ENCODE data around the gene MSGN1. TPM values are rescaled to one million over a fixed set of nuclear protein-coding genes. Genes with fewer than 3 reads are reported as not detected.

MSGN1 gene
- total and polyA plus RNA-seq, 2 of the 8 experiments (the other 6 are each of a cell fraction or from before 2014, with no cell fraction given), result not detected

GRCh38 chr2:17847236-17847635 is 31.0 kb downstream of the MSGN1 start:
- Histone ChIP-seq H2BK15ac (ENCODE audit: low read length) (no peak overlapping the region), H3K4ac (replicated peaks; ENCODE audit: insufficient read length, low read depth, low read length) (no peak overlapping the region), H3K56ac (replicated peaks; ENCODE audit: insufficient read length, low read depth, low read length) (no peak overlapping the region), H2AFZ (ENCODE audit: low read length) (no peak overlapping the region), H3K36me3 (ENCODE audit: control insufficient read depth in 2 of 4, insufficient read depth in 4 of 4, low read length in 3 of 4) (no peaks in the 10 kb centered on the region), H3K79me1 (ENCODE audit: low read depth, low read length) (no peaks in the 10 kb centered on the region), H2BK120ac (replicated peaks; ENCODE audit: low read depth, low read length) (no peak overlapping the region), H4K91ac (replicated peaks; ENCODE audit: insufficient read length, low read length) (no peak overlapping the region), H3K4me2 (ENCODE audit: insufficient read depth in 1 of 2, low read depth in 2 of 2, low read length in 2 of 2) (no peak overlapping the region), H4K20me1 (replicated peaks in 1 of 2; ENCODE audit: control insufficient read depth in 1 of 2, insufficient read depth in 2 of 2, low read length in 2 of 2) (no peaks in the 10 kb centered on the region), H2BK12ac (ENCODE audit: low read depth, low read length) (no peak overlapping the region), H3K9me3 (ENCODE audit: insufficient read depth in 2 of 2, low read depth in 1 of 2, low read length in 1 of 2) (no peaks in the 10 kb centered on the region), H3K79me2 (ENCODE audit: control insufficient read depth in 1 of 2, insufficient read depth in 2 of 2, low read length in 2 of 2) (no peaks in the 10 kb centered on the region), H2BK20ac (ENCODE audit: low read length) (no peak overlapping the region), H4K8ac (ENCODE audit: extremely low read depth, insufficient read depth, low read length) (no peak overlapping the region), H3K9ac (replicated peaks in 1 of 4; ENCODE audit: extremely low read depth in 1 of 4, low read depth in 3 of 4, low read length in 3 of 4) (no peak overlapping the region), H3K4me1 (replicated peaks in 1 of 4; ENCODE audit: control insufficient read depth in 3 of 4, insufficient read depth in 4 of 4, low read length in 3 of 4) (no peaks in the 10 kb centered on the region), H3K27ac (ENCODE audit: low read depth, low read length) (no peak overlapping the region), H3K14ac (ENCODE audit: insufficient read length) (no peak overlapping the region), H2AK5ac (ENCODE audit: low read depth, low read length) (no peak overlapping the region), H3K23ac (ENCODE audit: insufficient read length) (no peak overlapping the region), H4K5ac (ENCODE audit: insufficient read length, low read depth, low read length) (no peak overlapping the region), H3K23me2 (ENCODE audit: low read depth, low read length) (no peaks in the 10 kb centered on the region), H2BK5ac (ENCODE audit: low read depth, low read length) (no peak overlapping the region), H3K27me3 (replicated peaks in 1 of 4; ENCODE audit: control insufficient read depth in 3 of 4, extremely low read depth in 1 of 4, insufficient read depth in 3 of 4, low read length in 3 of 4) (no peaks in the 10 kb centered on the region), H3K4me3 (ENCODE audit: extremely low read depth in 1 of 4, insufficient read depth in 2 of 4, low read depth in 3 of 4, low read length in 4 of 4) (no peak overlapping the region), H3K18ac (ENCODE audit: extremely low read depth, low read length) (no peak overlapping the region)
- FAIRE-seq (no peak), DNase-seq (ENCODE audit: low read depth in 1 of 2, low spot score in 2 of 2) (no peak)
- ChIA-PET CTCF (ENCODE audit: partially characterized antibody) (interaction anchor here (0.6 to 8.2 kb wide), 6 partner anchors 9 to 331 kb away, joined by 3 to 60 read pairs (median 3); no protein-coding TSS in a partner anchor), POLR2A (ENCODE audit: partially characterized antibody) (interaction anchor here (0.9 kb wide), 1 partner anchor 93 kb away, joined by 4 read pairs; the partner anchor contains the start of genes GEN1 and SMC6)
- 83% methylated on average over 2 of the region's 2 CpGs; no CpG with 5 or more reads in 1 of the 2 experiments for WGBS, 2 experiments (ENCODE audit: extremely low coverage in 1 of 2, insufficient coverage in 1 of 2, insufficient read length in 1 of 2, insufficient replicate concordance in 2 of 2, low coverage in 1 of 2, low lambda C conversion rate in 2 of 2, missing lambda C conversion rate in 1 of 2)
- TF ChIP-seq KDM5A (IDR thresholded peaks at IDR 0.05; ENCODE audit: low read length) (no peak), BRCA1 (IDR thresholded peaks at IDR 0.05; ENCODE audit: low read depth, low read length) (no peak), BCL11A (IDR thresholded peaks at IDR 0.05; ENCODE audit: low read depth in 2 of 2, low read length in 2 of 2) (no peak), POLR2A (IDR thresholded peaks at IDR 0.05; ENCODE audit: control extremely low read depth in 1 of 2, low read depth in 2 of 2, low read length in 2 of 2) (no peak), E2F6 (IDR thresholded peaks at IDR 0.05) (no peak), HDAC2 (IDR thresholded peaks at IDR 0.05; ENCODE audit: borderline replicate concordance in 1 of 2, low read depth in 2 of 2, low read length in 2 of 2) (no peak), RBBP5 (IDR thresholded peaks at IDR 0.05; ENCODE audit: borderline replicate concordance, low read depth, low read length) (no peak), RNF2 (IDR thresholded peaks at IDR 0.05; ENCODE audit: borderline replicate concordance, low read depth, low read length, missing control alignments, poor library complexity, severe bottlenecking) (no peak)

All from H1 (cell line).